ENCODE data around the gene XYLT1.

XYLT1 gene

GRCh38 chr16:17128791-17129190, 342.0 kb downstream of the XYLT1 start:
- no peak for DNase-seq

DNA sequence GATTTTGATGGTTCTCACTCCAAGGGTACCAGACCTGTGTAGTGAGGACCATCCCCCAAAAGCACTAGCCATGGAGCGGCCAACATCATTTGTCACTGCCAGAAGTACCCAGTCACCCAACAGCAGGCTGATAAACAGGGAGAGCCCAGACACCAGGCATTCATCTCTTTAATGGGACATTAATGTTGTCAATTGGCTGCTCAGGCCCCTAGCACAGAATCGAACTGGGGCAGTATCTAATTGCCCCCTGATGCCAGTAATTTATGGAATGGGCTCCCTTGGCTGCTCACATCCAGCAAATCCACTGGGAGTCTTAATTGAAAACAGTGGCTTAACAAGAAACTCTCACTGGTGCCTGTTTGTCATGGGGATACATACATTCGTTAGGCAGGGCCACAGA, 344.6 kb downstream of the XYLT1 start:
- no peak for DNase-seq

DNA sequence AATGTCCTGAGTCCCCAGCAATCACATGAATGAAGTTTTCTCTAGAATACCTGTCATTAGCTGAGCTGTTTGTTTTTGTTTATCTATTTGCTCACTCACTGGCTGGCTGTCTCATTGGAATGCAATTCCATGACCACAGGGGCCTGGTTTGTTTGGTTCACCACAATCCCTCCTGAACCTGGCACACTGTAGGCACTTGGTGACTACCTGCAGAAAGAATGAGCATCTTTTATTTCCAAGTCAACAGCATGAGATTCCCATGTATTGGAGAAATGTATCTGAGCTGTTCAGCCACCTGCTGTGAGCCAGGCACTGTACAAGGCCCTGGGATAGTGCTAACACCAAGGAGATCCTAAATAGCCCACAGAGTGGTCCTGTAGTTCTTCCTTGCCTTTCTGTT, 345.1 kb downstream of the XYLT1 start:
- no peak for DNase-seq

GRCh38 chr16:17117906-17118577, 352.7 kb downstream of the XYLT1 start:
- DNase-seq: no peak

- no peak for DNase-seq
These were observed 354.0 kb downstream of the XYLT1 start for GRCh38 chr16:17116595-17117322.

GRCh38 chr16:17109413-17109812, 361.3 kb downstream of the XYLT1 start:
- no peak for DNase-seq

DNA sequence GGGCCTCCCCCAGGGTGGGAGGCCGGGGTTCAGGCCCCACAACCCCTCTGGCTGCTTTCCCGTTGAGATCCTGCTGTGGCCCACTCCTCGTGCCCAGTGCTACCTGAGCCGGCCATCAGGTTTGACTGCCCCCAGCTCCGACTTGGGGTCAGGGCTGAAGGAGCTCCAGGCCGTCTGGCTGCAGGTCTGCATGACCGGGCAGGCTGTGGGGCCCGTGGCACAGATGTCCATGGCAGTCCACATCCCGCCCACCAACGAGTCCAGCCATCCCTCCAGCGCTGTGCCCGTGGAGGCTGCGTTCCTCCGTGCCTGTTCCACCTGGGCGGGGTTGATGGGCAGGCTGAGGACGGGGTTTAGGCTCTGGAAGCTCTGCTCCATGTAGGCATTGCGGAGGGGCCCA, 362.2 kb downstream of the XYLT1 start:
- DNase-seq: no peak

- no peak for DNase-seq
These were observed 363.3 kb downstream of the XYLT1 start for GRCh38 chr16:17107450-17107849.

DNA sequence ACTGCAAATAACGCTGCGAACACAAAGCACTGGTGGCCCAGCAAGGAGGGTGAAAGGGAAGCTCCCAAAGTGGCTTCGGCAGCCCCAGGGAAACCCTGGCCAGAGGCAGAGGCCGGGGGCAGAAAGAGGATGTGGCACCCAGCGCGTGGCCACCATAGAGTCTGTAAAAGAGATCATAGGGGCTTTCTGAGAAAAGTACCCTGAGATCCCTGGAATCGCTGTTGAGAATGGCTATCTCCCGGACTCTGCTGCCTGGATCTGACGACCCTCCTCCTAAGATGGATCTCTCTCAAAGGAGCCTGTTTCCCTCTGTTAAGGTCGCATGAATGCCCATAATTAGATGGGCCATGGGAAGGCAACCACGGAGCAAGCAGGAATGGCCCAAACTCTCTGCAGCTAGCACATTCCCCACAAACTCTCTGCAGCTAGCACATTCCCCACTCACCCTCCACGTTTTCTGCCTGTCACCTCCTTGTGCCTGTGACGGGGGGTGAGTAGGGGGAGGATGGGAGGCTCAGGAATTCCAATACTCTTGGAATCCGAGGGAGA, 364.4 kb downstream of the XYLT1 start:
- DNase-seq: no peak

DNA sequence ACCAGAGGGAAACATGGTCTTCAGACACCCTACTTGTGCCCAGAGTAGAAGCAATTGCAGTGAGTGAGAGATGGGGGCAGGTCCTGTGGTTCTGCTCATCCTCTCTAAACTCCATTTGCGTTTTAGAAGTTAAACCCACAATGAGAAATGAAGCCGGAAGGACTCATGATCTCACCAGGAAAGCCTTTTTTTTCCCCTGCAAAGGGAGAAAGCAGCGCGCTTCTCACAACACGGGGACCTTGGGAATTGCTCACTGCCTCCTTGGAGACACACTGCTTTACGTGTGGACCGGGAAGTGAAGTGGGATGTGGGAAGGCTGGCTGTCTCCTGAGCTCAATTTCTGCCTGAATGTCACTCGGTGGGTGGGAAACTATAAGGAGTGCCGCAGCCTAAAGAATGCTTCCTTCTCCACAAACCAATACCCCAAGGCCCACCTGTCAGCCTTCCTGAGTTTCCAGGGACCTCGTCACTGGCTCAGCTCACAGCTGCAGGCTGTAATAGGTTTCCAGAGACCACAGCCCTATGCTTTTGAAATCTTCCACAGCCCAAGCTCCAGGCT, 365.4 kb downstream of the XYLT1 start:
- DNase-seq: no peak

- no peak for DNase-seq
These were observed 366.1 kb downstream of the XYLT1 start for GRCh38 chr16:17104654-17105053.

DNA sequence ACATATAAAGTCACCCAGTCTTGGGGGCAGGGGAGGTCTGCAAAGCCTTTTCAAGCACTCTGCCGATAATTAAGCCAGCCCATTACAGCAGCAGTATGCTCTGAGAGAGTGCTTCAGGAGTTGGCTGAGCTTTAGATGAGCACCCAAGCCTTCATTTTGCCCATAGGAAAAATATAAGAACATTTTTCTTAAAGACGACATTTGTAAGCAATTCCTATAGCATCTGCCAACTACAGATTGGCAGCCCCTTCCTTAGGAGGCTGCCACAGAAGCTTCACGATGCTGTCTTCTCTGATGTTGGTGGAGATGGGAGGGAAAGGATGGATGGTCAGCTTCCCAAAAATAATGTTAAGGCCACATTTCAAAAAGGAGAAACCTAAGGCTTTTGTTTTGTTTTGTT, 367.5 kb downstream of the XYLT1 start:
- no peak for DNase-seq

DNA sequence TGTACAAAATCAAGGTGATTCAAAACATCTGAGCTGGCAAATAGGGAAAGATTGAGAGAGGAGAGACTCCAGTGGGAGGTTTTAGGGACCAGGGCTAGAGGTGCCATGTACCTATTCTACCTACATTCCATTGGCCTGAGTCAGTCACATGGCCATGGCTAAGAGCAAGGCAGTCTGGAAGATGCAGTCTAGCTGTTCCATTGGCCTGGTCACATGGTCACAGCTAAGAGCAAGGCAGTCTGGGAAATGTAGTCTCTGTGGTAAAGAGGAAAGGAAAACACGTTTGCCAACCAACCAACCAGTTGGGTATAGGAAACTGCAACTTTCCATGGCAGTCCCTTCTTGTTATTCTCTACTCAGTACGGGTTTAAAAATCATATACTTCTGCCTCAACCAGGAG, 369.1 kb downstream of the XYLT1 start:
- no peak for DNase-seq

DNA sequence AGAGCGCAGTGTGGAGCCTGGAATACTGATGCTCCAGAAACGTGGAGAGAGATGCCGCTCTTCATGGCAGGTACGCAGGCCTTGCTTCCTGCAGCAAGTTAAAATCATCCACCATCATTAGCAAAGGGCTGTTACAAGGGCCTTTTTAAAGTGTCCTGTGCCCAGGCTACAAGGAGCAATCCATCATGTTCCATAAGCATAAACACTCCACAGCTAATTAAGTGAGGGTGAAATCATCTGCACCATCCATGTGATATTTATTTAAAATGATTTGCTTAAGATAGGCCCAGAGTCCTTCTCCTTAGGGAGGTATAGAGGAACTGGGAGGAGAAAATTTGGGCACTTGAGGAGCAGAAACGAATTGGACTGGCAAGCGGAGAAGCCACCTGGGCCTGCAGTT, 372.1 kb downstream of the XYLT1 start:
- no peak for DNase-seq

DNA sequence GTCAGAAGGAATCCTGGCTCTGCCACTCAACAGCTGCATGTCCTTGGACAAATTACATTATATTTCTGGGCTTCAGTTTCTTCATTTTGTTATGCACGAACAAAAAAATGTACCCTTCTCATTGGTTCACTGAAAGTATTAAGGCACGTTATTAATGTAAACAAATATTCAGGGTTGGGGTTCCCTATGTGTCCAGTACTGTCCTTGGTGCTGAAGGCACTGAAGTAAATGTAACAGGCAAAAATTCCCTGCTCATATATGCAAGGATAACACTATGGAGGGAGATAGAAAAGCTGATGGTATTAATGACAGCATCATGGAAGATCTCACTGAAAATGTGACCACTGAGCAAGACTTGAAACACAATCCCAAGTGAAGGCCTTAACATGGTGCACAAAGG, 386.6 kb downstream of the XYLT1 start:
- DNase-seq: no peak

DNA sequence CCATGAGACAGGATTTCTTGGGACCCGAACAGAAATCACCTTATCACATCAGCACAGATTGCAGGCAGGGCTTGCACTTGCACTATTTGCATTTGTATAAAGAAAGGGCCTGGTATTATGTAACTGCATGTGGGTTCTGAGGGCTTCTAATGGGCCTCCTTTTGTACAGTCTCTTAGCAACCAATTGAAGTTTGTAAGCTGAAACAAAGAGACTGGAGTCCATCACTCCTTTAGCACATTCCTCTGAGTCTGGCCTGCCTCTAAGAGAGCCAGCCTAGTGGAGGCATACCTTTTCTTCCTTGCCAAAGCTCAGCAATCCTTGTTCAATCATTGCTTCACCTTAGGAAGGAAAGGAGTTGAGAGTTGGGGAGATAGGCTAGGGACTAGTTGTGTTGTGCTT, 387.1 kb downstream of the XYLT1 start:
- no peak for DNase-seq

DNA sequence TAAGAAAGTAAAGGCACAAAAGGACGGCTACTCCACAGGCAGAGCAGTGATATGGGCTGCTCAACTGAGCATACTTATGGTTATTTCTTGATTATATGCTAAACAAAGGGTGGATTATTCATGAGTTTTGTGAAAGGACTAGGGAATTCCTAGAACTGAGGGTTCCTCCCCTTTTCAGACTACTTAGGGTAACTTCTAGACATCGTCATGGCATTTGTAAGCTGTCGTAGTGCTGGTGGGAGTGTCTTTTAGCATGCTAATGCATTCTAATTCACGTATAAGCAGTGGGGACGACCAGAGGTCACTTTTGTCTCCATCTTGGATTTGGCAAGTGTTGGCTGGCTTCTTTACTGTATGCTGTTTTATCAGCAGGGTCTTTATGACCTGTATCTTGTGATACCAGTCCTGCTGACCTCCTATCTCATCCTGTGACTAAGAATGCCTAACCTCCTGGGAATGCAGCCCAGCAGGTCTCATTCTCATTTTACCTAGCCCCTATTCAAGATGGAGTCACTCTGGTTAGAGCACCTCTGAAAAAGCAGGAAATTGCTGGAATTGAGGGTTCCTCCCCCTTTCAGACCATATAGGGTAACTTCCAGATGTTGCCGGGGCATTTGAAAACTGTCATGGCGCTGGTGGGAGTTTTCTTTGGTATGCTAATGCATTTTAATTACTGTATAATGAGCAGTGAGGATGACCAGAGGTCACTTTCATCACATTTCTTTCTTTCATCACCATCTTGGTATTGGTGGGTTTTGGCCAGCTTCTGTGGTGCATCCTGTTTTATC, 388.5 kb downstream of the XYLT1 start:
- no peak for DNase-seq

DNA sequence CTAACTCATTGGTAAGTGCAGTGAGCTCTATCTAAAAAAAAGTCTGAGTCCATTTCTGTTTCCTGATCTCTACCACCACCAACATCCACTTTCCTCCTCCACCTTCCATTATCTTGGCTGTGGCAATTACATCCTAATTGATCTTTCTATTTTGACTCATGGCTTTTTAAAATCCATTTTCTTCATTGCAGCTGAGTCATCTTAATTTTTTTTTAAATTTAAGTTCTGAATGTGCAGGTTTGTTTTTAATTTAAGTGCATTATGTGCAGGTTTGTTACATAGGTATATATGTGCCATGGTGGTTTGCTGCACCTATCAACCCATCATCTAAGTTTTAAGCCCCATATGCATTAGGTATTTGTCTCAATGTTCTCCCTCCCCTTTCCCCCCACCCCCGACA, 390.7 kb downstream of the XYLT1 start:
- no peak for DNase-seq

GRCh38 chr16:17078931-17079631, 391.7 kb downstream of the XYLT1 start:
- DNase-seq: no peak

- no peak for DNase-seq
These were observed 393.8 kb downstream of the XYLT1 start for GRCh38 chr16:17076818-17077498.

DNA sequence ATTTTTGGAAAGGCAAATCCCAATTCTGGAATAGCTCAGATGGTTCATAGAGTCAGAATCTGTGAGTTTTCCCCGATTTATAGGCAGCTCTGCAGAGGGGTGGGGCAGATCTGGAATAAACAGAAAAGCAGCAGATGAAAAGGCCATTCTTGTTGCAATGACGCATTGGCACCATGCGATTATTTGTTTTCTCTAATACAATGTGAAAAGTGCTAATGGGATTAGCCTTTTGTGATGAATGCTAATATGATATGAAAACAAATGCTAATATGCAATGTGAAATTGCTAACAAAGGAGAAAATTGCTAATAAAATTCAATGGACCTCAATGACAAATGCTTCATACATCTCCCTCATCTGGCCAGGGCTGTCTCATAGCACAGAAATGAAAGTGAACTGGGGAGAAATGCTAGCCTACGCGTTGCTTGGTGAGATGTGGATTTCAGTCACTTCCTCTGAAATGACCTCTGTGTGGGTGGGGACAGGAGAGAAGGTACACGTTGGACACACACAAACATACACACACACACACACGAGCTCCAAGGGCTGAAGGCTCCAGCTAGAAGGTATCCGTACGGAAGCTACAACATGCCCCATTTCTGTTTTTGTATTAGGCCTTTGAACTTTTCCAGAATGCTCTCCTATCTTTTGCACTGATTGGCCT, 394.5 kb downstream of the XYLT1 start:
- DNase-seq: no peak

GRCh38 chr16:17072104-17072503, 398.7 kb downstream of the XYLT1 start:
- no peak for DNase-seq
